Measurements from ENCODE around the gene CCDC154.

CCDC154 gene

DNA sequence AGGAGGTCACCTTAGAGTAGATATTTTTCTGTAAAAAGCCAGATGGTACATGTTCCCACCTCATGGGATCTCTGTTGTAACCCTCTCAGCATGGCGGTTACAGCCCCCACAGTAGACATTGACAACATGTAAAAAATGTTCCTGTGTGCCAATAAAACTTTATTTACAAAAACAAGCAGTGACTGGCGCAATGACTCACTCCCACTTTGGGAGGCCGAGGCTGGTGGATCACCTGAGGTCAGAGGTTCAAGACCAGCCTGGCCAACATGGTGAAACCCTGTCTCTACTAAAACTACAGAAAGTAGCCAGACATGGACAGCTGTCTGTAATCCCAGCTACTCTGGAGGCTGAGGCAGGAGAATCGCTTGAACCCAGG lies 4.7 kb downstream of the CCDC154 start:
- in situ Hi-C loops (cut with HindIII; ENCODE audit: low sequenced_read_pairs): loop anchor here (5.0 to 10.0 kb wide), 2 partner anchors 45 to 62 kb away; partner anchors contain the start of gene PTX4

GRCh38 chr16:1439058-1439698 lies 5.2 kb downstream of the CCDC154 start:
- in situ Hi-C loops (cut with HindIII; ENCODE audit: low sequenced_read_pairs): loop anchor here (5.0 to 10.0 kb wide), 2 partner anchors 46 to 62 kb away; partner anchors contain the start of gene PTX4

- in situ Hi-C loops (cut with HindIII; ENCODE audit: low sequenced_read_pairs): loop anchor here (5.0 to 10.0 kb wide), 2 partner anchors 46 to 61 kb away; partner anchors contain the start of gene PTX4
These were observed 5.9 kb downstream of the CCDC154 start for GRCh38 chr16:1438229-1439057.

DNA sequence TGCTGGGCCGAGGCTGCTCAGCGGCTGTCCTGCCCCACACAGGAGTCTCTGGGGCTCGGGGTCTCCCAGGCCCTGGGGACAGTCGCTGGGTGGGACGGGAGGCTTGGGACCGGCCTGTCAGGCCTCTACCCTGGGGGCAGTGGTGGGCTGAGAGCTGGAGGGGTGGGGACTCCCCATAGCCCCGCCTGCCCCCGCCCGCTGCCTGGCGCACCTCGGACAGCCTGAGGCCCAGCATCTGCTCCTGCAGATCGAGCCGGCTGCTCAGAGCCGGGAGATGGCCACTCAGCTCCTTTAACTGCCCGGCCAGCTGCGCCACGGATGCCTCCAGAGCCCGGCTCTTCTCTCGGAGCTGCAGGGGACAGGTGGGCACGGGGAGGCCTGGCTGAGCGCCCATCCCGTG lies 6.8 kb downstream of the CCDC154 start:
- in situ Hi-C loops (cut with HindIII; ENCODE audit: low sequenced_read_pairs): loop anchor here (5.0 to 10.0 kb wide), 2 partner anchors 47 to 60 kb away; partner anchors contain the start of gene PTX4

GRCh38 chr16:1436731-1437355 lies 7.5 kb downstream of the CCDC154 start:
- in situ Hi-C loops (cut with HindIII; ENCODE audit: low sequenced_read_pairs): loop anchor here (5.0 to 10.0 kb wide), 2 partner anchors 48 to 60 kb away; partner anchors contain the start of gene PTX4

GRCh38 chr16:1435921-1436697 lies 8.2 kb downstream of the CCDC154 start:
- in situ Hi-C loops (cut with HindIII; ENCODE audit: low sequenced_read_pairs): loop anchor here (5.0 to 10.0 kb wide), 2 partner anchors 49 to 59 kb away; partner anchors contain the start of gene PTX4

GRCh38 chr16:1434644-1435592 lies 9.4 kb downstream of the CCDC154 start:
- in situ Hi-C loops (cut with HindIII; ENCODE audit: low sequenced_read_pairs): loop anchor here (5.0 to 10.0 kb wide), 2 partner anchors 50 to 58 kb away; partner anchors contain the start of gene PTX4

DNA sequence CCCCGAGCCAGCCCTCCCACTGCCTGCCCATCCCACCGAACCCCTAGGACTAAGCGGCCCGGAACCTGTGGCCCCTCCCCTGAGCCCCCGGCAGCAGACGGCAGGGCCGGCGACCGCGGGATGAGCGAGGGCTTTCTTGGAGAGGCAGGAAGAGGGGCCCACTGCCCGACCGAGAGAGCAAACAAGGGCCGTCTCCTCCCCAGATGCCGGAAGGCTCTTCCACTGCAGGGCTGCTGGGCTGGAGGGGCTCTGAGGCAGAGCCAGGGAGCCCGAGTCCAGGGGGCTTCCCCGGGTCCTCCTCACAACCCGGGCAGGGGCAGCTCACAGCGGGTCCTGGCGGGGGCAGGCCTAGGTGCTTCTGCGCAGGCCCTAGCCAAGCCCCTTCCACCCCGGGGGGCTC lies 10.6 kb downstream of the CCDC154 start:
- in situ Hi-C loops (cut with HindIII; ENCODE audit: low sequenced_read_pairs): loop anchor here (10.0 kb wide), 1 partner anchor 51 kb away; the partner anchor contains the start of gene PTX4

DNA sequence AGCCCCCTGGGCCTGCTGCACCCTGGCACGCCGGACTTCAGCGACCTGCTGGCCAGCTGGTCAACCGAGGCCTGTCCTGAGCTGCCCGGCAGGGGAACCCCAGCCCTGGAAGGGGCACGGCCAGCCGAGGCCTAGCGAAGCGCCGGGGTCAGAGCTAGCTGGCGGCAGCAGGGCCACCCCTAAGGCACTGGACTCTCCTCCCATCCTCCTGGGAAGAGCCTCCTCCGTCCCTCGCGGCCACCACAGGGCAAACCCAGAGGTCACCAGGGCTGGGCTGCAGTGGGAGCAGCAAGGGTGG lies 11.1 kb downstream of the CCDC154 start:
- in situ Hi-C loops (cut with HindIII; ENCODE audit: low sequenced_read_pairs): loop anchor here (10.0 kb wide), 1 partner anchor 52 kb away; the partner anchor contains the start of gene PTX4

DNA sequence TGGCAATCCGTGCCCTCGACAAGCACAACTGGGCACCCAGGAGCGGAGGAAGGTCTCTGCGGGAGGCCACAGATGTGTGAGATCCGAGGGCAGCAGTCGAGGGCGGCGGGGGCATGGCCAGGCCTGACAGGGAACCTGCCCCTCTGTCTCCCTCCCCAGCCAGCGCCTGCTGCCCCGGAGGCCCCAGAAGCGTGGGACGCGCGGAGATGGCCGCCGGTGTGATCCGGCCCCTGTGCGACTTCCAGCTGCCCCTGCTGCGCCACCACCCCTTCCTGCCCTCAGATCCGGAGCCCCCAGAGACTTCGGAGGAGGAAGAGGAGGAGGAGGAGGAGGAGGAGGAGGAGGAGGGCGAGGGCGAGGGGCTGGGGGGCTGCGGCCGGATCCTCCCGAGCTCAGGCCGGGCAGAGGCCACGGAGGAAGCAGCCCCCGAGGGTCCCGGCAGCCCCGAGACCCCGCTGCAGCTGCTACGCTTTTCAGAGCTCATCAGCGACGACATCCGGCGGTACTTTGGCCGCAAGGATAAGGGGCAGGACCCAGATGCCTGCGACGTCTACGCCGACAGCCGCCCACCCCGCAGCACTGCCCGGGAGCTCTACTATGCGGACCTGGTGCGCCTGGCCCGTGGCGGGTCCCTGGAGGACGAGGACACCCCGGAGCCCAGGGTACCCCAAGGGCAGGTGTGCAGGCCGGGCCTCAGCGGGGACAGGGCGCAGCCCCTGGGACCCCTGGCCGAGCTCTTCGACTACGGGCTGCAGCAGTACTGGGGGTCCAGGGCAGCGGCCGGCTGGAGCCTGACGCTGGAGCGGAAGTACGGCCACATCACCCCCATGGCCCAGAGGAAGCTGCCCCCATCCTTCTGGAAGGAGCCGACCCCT lies 11.7 kb downstream of the CCDC154 start:
- in situ Hi-C loops (cut with HindIII; ENCODE audit: low sequenced_read_pairs): loop anchor here (10.0 kb wide), 1 partner anchor 52 kb away; the partner anchor contains the start of gene PTX4

GRCh38 chr16:1431497-1432270 lies 12.7 kb downstream of the CCDC154 start:
- in situ Hi-C loops (cut with HindIII; ENCODE audit: low sequenced_read_pairs): loop anchor here (10.0 kb wide), 1 partner anchor 53 kb away; the partner anchor contains the start of gene PTX4

- in situ Hi-C loops (cut with HindIII; ENCODE audit: low sequenced_read_pairs): loop anchor here (10.0 kb wide), 1 partner anchor 54 kb away; the partner anchor contains the start of gene PTX4
These were observed 13.4 kb downstream of the CCDC154 start, which contains the start of gene PERCC1 for GRCh38 chr16:1430759-1431496. Gene PERCC1 (plus strand): TSS chr16:1431078. CDS start chr16:1432594, 1,516 bp downstream.

GRCh38 chr16:1430214-1430758 lies 14.1 kb downstream of the CCDC154 start:
- in situ Hi-C loops (cut with HindIII; ENCODE audit: low sequenced_read_pairs): loop anchor here (10.0 kb wide), 1 partner anchor 55 kb away; the partner anchor contains the start of gene PTX4

GRCh38 chr16:1429631-1430030 lies 14.7 kb downstream of the CCDC154 start:
- in situ Hi-C loops (cut with HindIII; ENCODE audit: low sequenced_read_pairs): loop anchor here (10.0 kb wide), 1 partner anchor 55 kb away; the partner anchor contains the start of gene PTX4

DNA sequence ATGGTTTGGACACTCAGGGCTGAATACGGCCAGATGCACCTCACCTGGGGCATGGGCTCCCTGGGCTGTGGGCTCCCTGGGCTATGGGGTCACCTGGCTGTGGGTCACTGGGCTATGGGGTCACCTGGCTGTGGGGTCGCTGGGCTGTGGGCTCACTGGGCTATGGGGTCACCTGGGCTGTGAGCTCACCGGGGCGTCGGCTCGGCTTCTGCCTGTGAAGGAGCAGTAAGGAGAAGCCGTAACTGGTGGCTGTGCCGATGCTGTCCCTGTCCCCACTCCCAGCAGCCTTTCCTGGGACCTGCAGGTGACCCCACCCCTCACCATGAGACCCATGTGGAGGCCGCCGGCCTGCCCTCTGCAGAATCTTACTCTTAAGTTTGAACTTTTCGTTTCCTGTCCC lies 15.3 kb downstream of the CCDC154 start:
- in situ Hi-C loops (cut with HindIII; ENCODE audit: low sequenced_read_pairs): no loop called here

DNA sequence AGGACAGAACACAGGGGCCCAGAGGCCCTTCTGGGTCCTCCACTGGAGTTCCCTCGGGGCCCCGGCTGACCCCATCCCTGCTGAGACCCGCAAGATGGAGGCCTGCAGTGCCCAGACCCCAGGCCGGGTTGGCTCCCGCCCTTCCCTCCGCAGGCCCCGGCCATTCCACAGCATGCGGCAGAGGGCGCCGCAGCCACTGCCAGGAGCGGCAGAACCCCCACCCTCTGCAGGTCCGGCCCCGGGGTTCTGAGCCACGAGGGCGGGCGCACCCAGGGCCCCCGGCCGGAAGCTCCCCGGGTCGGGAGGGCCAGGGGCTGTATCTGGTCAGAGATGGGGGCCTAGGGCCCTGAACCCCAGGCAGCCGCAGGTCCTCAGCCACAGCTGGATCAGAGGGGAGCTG lies 15.8 kb downstream of the CCDC154 start:
- in situ Hi-C loops (cut with HindIII; ENCODE audit: low sequenced_read_pairs): no loop called here

Measured in endothelial cell of hepatic sinusoid (primary cell).